Spleen (tissue), 11 donors: ENCODE results near the gene SBK3. TPM values are rescaled to one million over a fixed set of nuclear protein-coding genes. Genes with fewer than 3 reads are reported as not detected.
"Not testable (repeated sequence)": the region's sequence is repeated elsewhere in the genome, so short reads cannot be mapped to it uniquely, and the experiment has no call there.

ENCODE experiments used
- DNase-seq: peaks from one replicate; pipeline ENCODE4 v3.0.0-alpha.2; 2020
- H3K27ac ChIP-seq, 8 donors: fragments of 200-600 bp; sonication (generic) in 7 of 8; 1 replicate in 4 of 8; 2 replicates in 4 of 8; pipeline versions ENCODE4 v1.5.0 to v1.8.0; 2016 to 2021; ENCODE audit warnings: inconsistent platforms in 4 of 8, mild to moderate bottlenecking in 4 of 8, moderate library complexity in 1 of 8
- H3K27me3 ChIP-seq, 7 donors: fragments of 200-600 bp; sonication (generic) in 6 of 7; replicated peaks in 1 of 7; 1 replicate in 4 of 7; 2 replicates in 3 of 7; pipeline versions ENCODE4 v1.5.0 to v1.8.0; 2016 to 2021; ENCODE audit warnings: inconsistent platforms in 3 of 7, mild to moderate bottlenecking in 1 of 7
- H3K36me3 ChIP-seq, 6 donors: fragments of 200-600 bp; sonication (generic) in 5 of 6; 1 replicate in 4 of 6; 2 replicates in 2 of 6; pipeline versions ENCODE4 v1.5.0 to v1.8.0; 2016 to 2021; ENCODE audit warnings: inconsistent platforms in 2 of 6
- H3K4me1 ChIP-seq, 6 donors: fragments of 200-600 bp; sonication (generic) in 5 of 6; 1 replicate in 3 of 6; 2 replicates in 3 of 6; pipeline versions ENCODE4 v1.5.0 to v1.8.0; 2016 to 2021; ENCODE audit warnings: inconsistent platforms in 3 of 6
- H3K4me3 ChIP-seq, 8 donors: fragments of 200-600 bp; sonication (generic) in 7 of 8; 1 replicate in 4 of 8; 2 replicates in 4 of 8; pipeline versions ENCODE4 v1.5.0 to v1.8.0; 2016 to 2021; ENCODE audit warnings: inconsistent platforms in 4 of 8, mild to moderate bottlenecking in 4 of 8, moderate library complexity in 2 of 8
- H3K9me3 ChIP-seq, 8 donors: fragments of 200-600 bp; sonication (generic) in 7 of 8; 1 replicate in 4 of 8; 2 replicates in 4 of 8; pipeline versions ENCODE4 v1.5.0 to v1.8.0; 2016 to 2021; ENCODE audit warnings: inconsistent platforms in 4 of 8
- CTCF ChIP-seq, 11 experiments: fragments of 200-600 bp in 7 of 11; fragments of 450-650 bp in 4 of 11; sonication (generic) in 4 of 11; IDR thresholded peaks in 8 of 11; conservative IDR thresholded peaks in 3 of 11; 1 replicate in 7 of 11; 2 replicates in 4 of 11; pipeline versions ENCODE4 v1.4.0 to v1.8.0; 2016 to 2021; ENCODE audit warnings: antibody characterized with exemption in 11 of 11, inconsistent platforms in 4 of 11, mild to moderate bottlenecking in 1 of 11
- POLR2A ChIP-seq, 3 donors: fragments of 450-650 bp; IDR thresholded peaks; one replicate each; pipeline ENCODE4 v1.5.1; 2017; ENCODE audit warnings: antibody characterized with exemption in 3 of 3, mild to moderate bottlenecking in 1 of 3
- POLR2AphosphoS5 ChIP-seq, 3 donors: sonication (generic); formaldehyde crosslinking; IDR thresholded peaks; one replicate each; pipeline ENCODE4 v1.5.1; 2017; ENCODE audit warnings: antibody characterized with exemption in 3 of 3
- WGBS, 5 donors: extraction: QIAGEN DNeasy Blood & Tissue Kit in 3 of 5; methylation state at CpG; one replicate each; pipeline versions ENCODE4 v1.1.5 to v1.1.7; 2013 to 2018; 5-methylcytosine and 5-hydroxymethylcytosine counted together
- intact Hi-C: fragments of 100-400 bp; cut with DNase I; formaldehyde crosslinking; loops from one replicate; pipeline ENCODE4 v1.15.0; 2023; ENCODE audit warnings: low total_unique reads
- polyA plus RNA-seq, 3 donors: library from polyadenylated mRNA; stranded (reverse); fragments of 200-250 nt; gene quantifications; one replicate each; pipeline ENCODE4 v1.2.1, GENCODE V29; 2013
- total RNA-seq, 7 donors: library from RNA; depleted of rRNA in 3 of 7; stranded (reverse); fragments of >200 nt in 3 of 7; fragmentation: NEBNext Ultra II Directional in 4 of 7; extraction: Animal tissue kit (Norgen Biotek cat#: 25700) in 4 of 7; gene quantifications; one replicate each; pipeline versions ENCODE4 v1.1.0 to v1.2.1, GENCODE V29; 2016 to 2021
- donor health status: healthy with polysubstance abuse.
- donor health status: DM: no; HTN: no; CAD: no; lungs with moderate emphysema.
- donor health status: DM: no; HTN: no; CAD: no.
- donor health status: Bipolar disorder and iron deficiency.
- donor health status: healthy.
- donor health status: DM: no; HTN: no; CAD: no.
- donor health status: DM: yes; HTN: yes; CAD: no.

SBK3 gene
- total and polyA plus RNA-seq, 10 donors = not detected

DNA sequence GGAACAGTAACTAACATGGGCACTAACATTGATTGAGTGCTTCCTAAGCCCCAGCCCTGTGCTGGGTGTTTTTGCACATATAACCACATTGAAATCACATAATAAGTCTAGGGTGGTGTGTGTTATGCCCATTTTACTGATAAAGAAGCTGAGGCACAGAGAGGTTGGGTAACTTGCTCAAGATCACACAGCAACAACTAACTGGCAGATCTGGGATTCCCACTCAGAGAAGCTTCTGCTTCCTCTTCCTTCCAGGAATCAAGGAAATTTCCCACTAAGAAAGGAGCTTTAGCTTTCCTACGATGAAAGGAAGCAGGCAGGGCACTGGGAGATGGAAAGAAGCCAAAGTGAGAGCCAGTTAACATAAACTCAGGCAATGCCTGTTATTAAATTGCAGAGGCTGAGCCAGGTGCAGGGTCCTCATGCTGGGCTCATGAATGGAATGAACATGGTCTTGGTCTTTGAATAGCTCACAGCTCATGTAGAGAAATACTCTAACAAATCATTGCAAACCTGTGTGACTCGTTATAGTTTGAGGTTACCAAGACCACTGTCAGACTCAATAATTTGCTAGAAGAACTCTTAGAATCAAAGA lies 47.0 kb downstream of the SBK3 start:
- TF ChIP-seq POLR2AphosphoS5 (IDR thresholded peaks at IDR 0.05) = no peak
- no peak overlapping the region for H3K4me3 ChIP-seq
- no peak overlapping the region for H3K27ac ChIP-seq
- no peak for DNase-seq
- H3K9me3 ChIP-seq = no peaks in the 10 kb centered on the region
- intact Hi-C loops = no loop called here
- 28 to 71% (median 36%) methylated on average over 2 of the region's 2 CpGs for WGBS, 5 donors
- H3K4me1 ChIP-seq = peaks cover 0 to 8% (median 4%) of the 10 kb centered on the region in 6 donors
- peaks cover 0 to 16% (median 9%) of the 10 kb centered on the region in 7 donors for H3K27me3 ChIP-seq
- peaks cover 0 to 31% (median 0%) of the 10 kb centered on the region in 6 donors for H3K36me3 ChIP-seq

DNA sequence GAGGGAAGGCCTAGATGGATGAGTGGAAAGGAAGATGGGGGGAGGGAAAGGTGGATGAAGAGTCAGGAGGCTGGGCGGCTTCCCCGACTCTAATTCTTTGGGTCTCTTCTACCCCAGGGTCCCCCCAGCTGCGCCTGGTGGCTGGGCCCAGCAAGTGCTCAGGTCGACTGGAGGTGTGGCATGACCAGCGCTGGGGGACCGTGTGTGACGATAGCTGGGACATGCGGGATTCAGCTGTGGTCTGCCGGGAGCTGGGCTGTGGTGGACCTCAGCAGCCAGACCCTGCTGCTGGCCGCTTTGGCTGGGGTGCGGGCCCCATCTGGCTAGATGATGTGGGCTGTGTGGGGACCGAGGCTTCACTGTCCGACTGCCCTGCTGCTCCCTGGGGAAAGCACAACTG lies 47.6 kb downstream of the SBK3 start:
- no peak for DNase-seq
- no peak overlapping the region for H3K27ac ChIP-seq
- 72 to 96% (median 85%) methylated on average over 13 of the region's 13 CpGs for WGBS, 5 donors
- H3K4me1 ChIP-seq = peaks cover 0 to 4% (median 1%) of the 10 kb centered on the region in 6 donors
- no peak overlapping the region for H3K4me3 ChIP-seq
- peaks cover 0 to 21% (median 14%) of the 10 kb centered on the region in 7 donors for H3K27me3 ChIP-seq
- no peak for TF ChIP-seq CTCF (IDR thresholded peaks at IDR 0.05 in 8 of 11, conservative IDR thresholded peaks at IDR 0.05 in 3 of 11)
- no peak for TF ChIP-seq POLR2AphosphoS5 (IDR thresholded peaks at IDR 0.05)
- TF ChIP-seq POLR2A (IDR thresholded peaks at IDR 0.05) = no peak
- H3K36me3 ChIP-seq = peaks cover 0 to 31% (median 0%) of the 10 kb centered on the region in 6 donors
- intact Hi-C loops = no loop called here
- no peaks in the 10 kb centered on the region for H3K9me3 ChIP-seq

GRCh38 chr19:55496820-55497219 lies 48.5 kb downstream of the SBK3 start:
- intact Hi-C loops, H3K9me3 ChIP-seq, H3K4me3 ChIP-seq, DNase-seq, H3K27ac ChIP-seq: not testable (repeated sequence)
- Histone ChIP-seq H3K36me3 (peaks cover 0 to 29% (median 0%) of the 10 kb centered on the region in 6 donors), H3K27me3 (peaks cover 0 to 31% (median 14%) of the 10 kb centered on the region in 7 donors), H3K4me1 (peaks cover 0 to 13% (median 6%) of the 10 kb centered on the region in 6 donors)
- 78 to 85% (median 82%) methylated on average over 10 of the region's 10 CpGs for WGBS, 5 donors

DNA sequence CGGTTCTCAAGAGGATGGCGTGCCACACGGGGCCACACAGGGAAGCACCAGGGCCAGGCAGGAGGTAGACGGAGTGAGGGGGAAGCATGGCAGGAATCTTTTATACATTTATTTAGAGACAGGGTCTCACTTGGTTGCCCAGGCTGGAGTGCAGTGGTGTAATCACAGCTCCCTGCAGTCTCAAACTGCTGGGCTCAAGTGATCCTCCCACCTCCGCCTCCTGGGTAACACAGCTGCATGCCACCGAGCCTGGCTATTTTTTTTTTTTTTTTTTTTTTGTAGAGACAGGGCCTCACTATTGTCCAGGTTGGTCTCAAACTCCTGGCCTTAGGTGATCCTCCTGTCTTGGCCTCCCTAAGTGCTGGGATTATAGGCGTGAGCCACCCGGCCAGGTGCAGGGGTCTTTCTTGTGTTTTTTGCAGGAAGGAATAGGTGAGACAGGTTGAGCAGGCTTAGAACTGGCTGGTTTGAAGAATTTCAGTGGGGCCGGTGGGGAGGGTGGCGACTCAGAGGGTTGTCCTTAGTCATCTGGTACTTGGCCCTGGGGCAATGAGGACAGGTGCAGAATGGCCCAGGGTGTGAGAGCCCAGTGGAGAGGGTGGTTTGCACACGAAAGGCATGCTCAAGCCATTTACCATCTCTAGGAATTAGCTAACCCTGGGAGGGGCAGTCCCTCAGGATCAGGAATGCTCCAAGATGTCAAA lies 49.5 kb downstream of the SBK3 start:
- 76 to 88% (median 80%) methylated on average over 11 of the region's 11 CpGs for WGBS, 5 donors
- DNase-seq = no peak
- TF ChIP-seq CTCF (IDR thresholded peaks at IDR 0.05 in 8 of 11, conservative IDR thresholded peaks at IDR 0.05 in 3 of 11) = no peak
- no peak for TF ChIP-seq POLR2AphosphoS5 (IDR thresholded peaks at IDR 0.05)
- TF ChIP-seq POLR2A (IDR thresholded peaks at IDR 0.05) = no peak
- Histone ChIP-seq H3K36me3 (peaks cover 0 to 19% (median 0%) of the 10 kb centered on the region in 6 donors), H3K27me3 (peaks cover 0 to 41% (median 14%) of the 10 kb centered on the region in 7 donors), H3K9me3 (no peaks in the 10 kb centered on the region), H3K27ac (peak overlapping the region in 4 of 8 donors; percentile 17 to 88 (median 85)), H3K4me1 (peaks cover 0 to 23% (median 9%) of the 10 kb centered on the region in 6 donors), H3K4me3 (peak overlapping the region in 3 of 8 donors; percentile 21 to 42 (median 39))
- intact Hi-C loops = no loop called here

DNA sequence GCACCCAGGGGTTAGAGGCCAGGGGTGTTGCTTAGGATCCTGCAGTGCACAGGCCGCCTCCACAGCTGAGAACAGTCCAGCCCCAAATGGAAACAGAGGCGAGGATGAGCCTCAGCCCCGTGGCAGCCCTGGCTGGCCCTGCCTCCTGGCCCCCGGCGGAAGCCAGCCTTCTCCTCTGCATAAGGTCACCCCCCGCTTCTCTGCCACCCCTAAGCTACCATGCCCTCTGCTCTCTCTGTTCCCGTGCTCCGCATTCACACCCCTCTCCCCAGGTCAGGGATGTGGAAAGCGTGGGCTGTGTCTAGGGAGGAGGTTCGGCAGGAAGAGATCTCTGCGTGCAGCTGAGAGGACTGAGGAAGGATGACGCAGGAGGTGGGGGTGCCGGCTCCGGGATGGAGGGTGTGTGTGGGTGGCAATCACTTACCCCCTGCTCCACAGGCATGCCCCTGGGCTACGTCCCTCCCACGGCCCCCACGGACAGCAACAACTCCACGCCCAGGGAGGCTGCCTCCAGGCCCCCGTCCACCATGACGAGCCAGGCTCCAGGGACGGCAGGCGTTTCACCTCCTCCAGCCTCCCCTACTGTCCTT lies 51.1 kb downstream of the SBK3 start:
- Histone ChIP-seq H3K4me1 (peaks cover 0 to 31% (median 9%) of the 10 kb centered on the region in 6 donors), H3K27me3 (peaks cover 0 to 56% (median 14%) of the 10 kb centered on the region in 7 donors), H3K9me3 (no peaks in the 10 kb centered on the region), H3K4me3 (peak overlapping the region in 6 of 8 donors; percentile 21 to 56 (median 26)), H3K36me3 (peaks cover 0 to 6% (median 0%) of the 10 kb centered on the region in 6 donors), H3K27ac (peak overlapping the region in 7 of 8 donors; percentile 74 to 88 (median 84))
- WGBS, 5 donors = 31 to 61% (median 42%) methylated on average over 15 to 22 of the region's 22 CpGs
- DNase-seq = no peak
- intact Hi-C loops = no loop called here
- no peak for TF ChIP-seq CTCF (IDR thresholded peaks at IDR 0.05 in 8 of 11, conservative IDR thresholded peaks at IDR 0.05 in 3 of 11)
- TF ChIP-seq POLR2AphosphoS5 (IDR thresholded peaks at IDR 0.05) = peak; percentile 71 to 80 (median 79)
